HG03095 (cell line): ENCODE results near the gene LYRM9.
"Not testable (repeated sequence)": the region's sequence is repeated elsewhere in the genome, so short reads cannot be mapped to it uniquely, and the experiment has no call there.

Experiments
- ATAC-seq: cut with Tn5 transposase; IDR thresholded peaks from one replicate; pipeline ENCODE4 v1.9.1; 2021; ENCODE audit warnings: moderate library complexity; ENCODE audit not compliant: unreplicated experiment

LYRM9 gene

GRCh38 chr17:27892866-27893769, at the start of gene LYRM9:
TSS of gene LYRM9 (minus strand) at chr17:27893365. CDS start at chr17:27882694, 10,671 bp downstream.
- peak; percentile 90 for ATAC-seq

GRCh38 chr17:27940503-27941428, 47.6 kb upstream of the LYRM9 start:
- ATAC-seq: no peak

- no peak for ATAC-seq
Observed at GRCh38 chr17:27939474-27940465, 46.6 kb upstream of the LYRM9 start.

GRCh38 chr17:27938864-27939263, 45.7 kb upstream of the LYRM9 start:
- ATAC-seq: no peak

GRCh38 chr17:27938241-27938640, 45.1 kb upstream of the LYRM9 start:
- ATAC-seq: no peak

- ATAC-seq: no peak
Observed at GRCh38 chr17:27937025-27937546, 43.9 kb upstream of the LYRM9 start.

- ATAC-seq: no peak
Observed at GRCh38 chr17:27930000-27930399, 36.8 kb upstream of the LYRM9 start.

GRCh38 chr17:27928587-27928986, 35.4 kb upstream of the LYRM9 start:
- no peak for ATAC-seq

GRCh38 chr17:27927781-27928180, 34.6 kb upstream of the LYRM9 start:
- ATAC-seq: no peak

- no peak for ATAC-seq
Observed at GRCh38 chr17:27921599-27921998, 28.4 kb upstream of the LYRM9 start.

GRCh38 chr17:27921077-27921476, 27.9 kb upstream of the LYRM9 start:
- ATAC-seq: no peak

GRCh38 chr17:27920569-27920968, 27.4 kb upstream of the LYRM9 start:
- no peak for ATAC-seq

- ATAC-seq: no peak
Observed at GRCh38 chr17:27919079-27919478, 25.9 kb upstream of the LYRM9 start.

GRCh38 chr17:27918498-27918897, 25.3 kb upstream of the LYRM9 start:
- no peak for ATAC-seq

- ATAC-seq: no peak
Observed at GRCh38 chr17:27917000-27917399, 23.8 kb upstream of the LYRM9 start.

- ATAC-seq: no peak
Observed at GRCh38 chr17:27915709-27916108, 22.5 kb upstream of the LYRM9 start.

GRCh38 chr17:27914382-27914781, 21.2 kb upstream of the LYRM9 start:
- no peak for ATAC-seq

GRCh38 chr17:27912964-27913363, 19.8 kb upstream of the LYRM9 start:
- no peak for ATAC-seq

- not testable (repeated sequence) for ATAC-seq
Observed at GRCh38 chr17:27912299-27912698, 19.1 kb upstream of the LYRM9 start.

GRCh38 chr17:27907976-27908558, 14.9 kb upstream of the LYRM9 start:
- no peak for ATAC-seq
